G401 (cell line): Measurements from ENCODE around the gene GREM2. TPM values are rescaled to one million over a fixed set of nuclear protein-coding genes. Genes with fewer than 3 reads are reported as not detected.

ENCODE experiments used
- DNase-seq: peaks from one replicate; pipeline ENCODE4 v3.0.0-alpha.2; 2015; ENCODE audit warnings: low spot score
- in situ Hi-C: cut with HindIII; loops from 2 replicates; pipeline ENCODE4 v1.10.0; 2016; ENCODE audit warnings: low sequenced_read_pairs, mixed read lengths
- total RNA-seq: library from RNA; depleted of rRNA; stranded (reverse); fragments of >200 nt; shearing (Covaris generic); gene quantifications from 2 replicates; pipeline ENCODE4 v1.2.3, GENCODE V29; 2014

The GREM2 gene
- total RNA-seq, 1 experiment from 2014 or later, result not detected

- in situ Hi-C loops, result no loop called here
- no peak for DNase-seq
Measured at GRCh38 chr1:240508950-240509349, 103.0 kb downstream of the GREM2 start.

- in situ Hi-C loops, result no loop called here
- no peak for DNase-seq
Measured at GRCh38 chr1:240508201-240508600, 103.8 kb downstream of the GREM2 start.

- in situ Hi-C loops, result no loop called here
- DNase-seq, result no peak
Measured at GRCh38 chr1:240506176-240506575, 105.8 kb downstream of the GREM2 start.

GRCh38 chr1:240503558-240503957, 108.4 kb downstream of the GREM2 start:
- DNase-seq, result no peak
- in situ Hi-C loops, result no loop called here

- no peak for DNase-seq
- in situ Hi-C loops, result no loop called here
Measured at GRCh38 chr1:240503036-240503435, 108.9 kb downstream of the GREM2 start.

- no peak for DNase-seq
- in situ Hi-C loops, result no loop called here
Measured at GRCh38 chr1:240501115-240501514, 110.8 kb downstream of the GREM2 start.

GRCh38 chr1:240500647-240501046, 111.3 kb downstream of the GREM2 start:
- peak; percentile 45 for DNase-seq
- in situ Hi-C loops, result no loop called here

GRCh38 chr1:240499012-240499411, 112.9 kb downstream of the GREM2 start:
- DNase-seq, result no peak
- in situ Hi-C loops, result no loop called here

GRCh38 chr1:240498335-240498734, 113.6 kb downstream of the GREM2 start:
- DNase-seq, result no peak
- in situ Hi-C loops, result no loop called here

GRCh38 chr1:240497908-240498307, 114.0 kb downstream of the GREM2 start:
- in situ Hi-C loops, result no loop called here
- DNase-seq, result no peak

GRCh38 chr1:240496941-240497340, 115.0 kb downstream of the GREM2 start:
- in situ Hi-C loops, result no loop called here
- DNase-seq, result no peak

- DNase-seq, result no peak
- in situ Hi-C loops, result no loop called here
Measured at GRCh38 chr1:240496356-240496755, 115.6 kb downstream of the GREM2 start.

GRCh38 chr1:240495601-240496000, 116.4 kb downstream of the GREM2 start:
- no peak for DNase-seq
- in situ Hi-C loops, result no loop called here

- in situ Hi-C loops, result no loop called here
Measured at GRCh38 chr1:240492832-240493440, 119.0 kb downstream of the GREM2 start.

GRCh38 chr1:240491796-240492195, 120.2 kb downstream of the GREM2 start:
- in situ Hi-C loops, result no loop called here
- DNase-seq, result no peak

More at GRCh38 chr1:240492832-240493440, 119.0 kb downstream of the GREM2 start:
- DNase-seq, result peak; percentile 36

GRCh38 chr1:240491156-240491555, 120.8 kb downstream of the GREM2 start:
- DNase-seq, result no peak
- in situ Hi-C loops, result no loop called here

- in situ Hi-C loops, result no loop called here
- no peak for DNase-seq
Measured at GRCh38 chr1:240487493-240487892, 124.5 kb downstream of the GREM2 start.

GRCh38 chr1:240486611-240487010, 125.3 kb downstream of the GREM2 start:
- no peak for DNase-seq

GRCh38 chr1:240484804-240485443, 127.0 kb downstream of the GREM2 start:
- DNase-seq, result no peak
- in situ Hi-C loops, result no loop called here

More at GRCh38 chr1:240486611-240487010, 125.3 kb downstream of the GREM2 start:
- in situ Hi-C loops, result no loop called here

GRCh38 chr1:240478536-240478935, 133.4 kb downstream of the GREM2 start:
- no peak for DNase-seq
- in situ Hi-C loops, result no loop called here

- DNase-seq, result no peak
- in situ Hi-C loops, result no loop called here
Measured at GRCh38 chr1:240475832-240476231, 136.1 kb downstream of the GREM2 start.
